K562 (cell line): Measurements from ENCODE around the gene PXK. TPM values are rescaled to one million over a fixed set of nuclear protein-coding genes. Genes with fewer than 3 reads are reported as not detected.
A peak's percentile ranks its signal among the peaks of the same experiment; 100 is the strongest.

Source experiments
- ATAC-seq: fragments of 200-7000 bp; cut with Tn5 transposase; 3 replicates; pipeline ENCODE4 v1.9.1; 2020; ENCODE audit warnings: moderate library complexity
- BruUV-seq: library from RNA; stranded (reverse); fragments of 400-500 nt; replicated peaks from 2 replicates; lab custom pipeline; 2021; lab: Mats Ljungman, UMichigan
- CTCF ChIA-PET: fragments of 300-600 bp; formaldehyde crosslinking; extraction: SDS; loops from one replicate; lab custom pipeline; 2021; ENCODE audit warnings: low intra/inter-chr PET ratio; lab: Yijun Ruan, JAX
- POLR2A ChIA-PET: fragments of 300-600, 350-650 bp; sonication (Branson Sonifier 250); formaldehyde crosslinking; extraction: SDS; loops from one replicate; lab custom pipeline; 2021; ENCODE audit warnings: antibody characterized with exemption, inconsistent platforms; lab: Yijun Ruan, JAX
- DNase-seq, 4 experiments: peaks; one replicate each; pipeline versions ENCODE4 v3.0.0 to v3.0.0-alpha.2; 2011 to 2018; ENCODE audit warnings: low spot score in 3 of 4, mixed read lengths in 3 of 4; ENCODE audit errors: extremely low read depth in 1 of 4
- FAIRE-seq: peaks from 2 replicates; lab custom pipeline; 2011; peaks lifted over from hg19 to GRCh38; lab: Jason Lieb, UNC
- H2AFZ ChIP-seq: 2 replicates; pipeline ENCODE4 v1.6.0; 2011; ENCODE audit warnings: low read depth, low read length, control low read depth, inconsistent platforms
- H3K27ac ChIP-seq: fragments of 200-600 bp; 3 replicates; pipeline ENCODE4 v1.8.0; 2011; ENCODE audit warnings: low read depth, mild to moderate bottlenecking, control low read depth, inconsistent platforms, low read length, moderate library complexity, mixed read lengths; ENCODE audit errors: extremely low read depth
- H3K27me3 ChIP-seq, 2 experiments: fragments of 300-600 bp in 1 of 2; 2 replicates in 1 of 2; 3 replicates in 1 of 2; pipeline versions ENCODE4 v1.6.0 to v1.8.0; 2011; ENCODE audit warnings: inconsistent platforms in 2 of 2, low read length in 2 of 2, mild to moderate bottlenecking in 1 of 2, mixed read lengths in 1 of 2, moderate library complexity in 1 of 2; ENCODE audit not compliant: control insufficient read depth in 2 of 2, insufficient read depth in 2 of 2
- H3K36me3 ChIP-seq: fragments of 300-600 bp; 3 replicates; pipeline ENCODE4 v1.8.0; 2011; ENCODE audit warnings: mild to moderate bottlenecking, low read length, inconsistent platforms; ENCODE audit not compliant: control insufficient read depth, insufficient read depth
- H3K4me1 ChIP-seq, 2 experiments: fragments of 200-600 bp in 1 of 2; replicated peaks in 1 of 2; 2 replicates in 1 of 2; 3 replicates in 1 of 2; pipeline versions ENCODE4 v1.5.1 to v1.8.0; 2011; ENCODE audit warnings: inconsistent platforms in 2 of 2, low read length in 2 of 2, mild to moderate bottlenecking in 1 of 2, mixed read lengths in 1 of 2, moderate library complexity in 1 of 2; ENCODE audit not compliant: control insufficient read depth in 2 of 2, insufficient read depth in 2 of 2
- H3K4me2 ChIP-seq: 2 replicates; pipeline ENCODE4 v1.6.1; 2011; ENCODE audit warnings: low read length, control low read depth, inconsistent platforms, mixed read lengths; ENCODE audit not compliant: insufficient read depth
- H3K4me3 ChIP-seq: fragments of 200-600 bp; sonication (generic), shearing (Covaris generic); 2 replicates; pipeline ENCODE4 v1.5.1; 2016; ENCODE audit warnings: control low read depth, inconsistent platforms
- H3K79me2 ChIP-seq: fragments of 200-600 bp; 3 replicates; pipeline ENCODE4 v1.8.0; 2011; ENCODE audit warnings: low read length, inconsistent platforms; ENCODE audit not compliant: control insufficient read depth, insufficient read depth
- H3K9ac ChIP-seq, 2 experiments: 2 replicates each; pipeline versions ENCODE4 v1.6.0 to v1.6.1; 2011; ENCODE audit warnings: low read depth in 2 of 2, low read length in 2 of 2, control low read depth in 1 of 2, inconsistent platforms in 1 of 2, mild to moderate bottlenecking in 1 of 2, mixed read lengths in 1 of 2; ENCODE audit not compliant: insufficient read depth in 1 of 2
- H3K9me1 ChIP-seq: one replicate; pipeline ENCODE4 v1.6.0; 2011; ENCODE audit warnings: inconsistent platforms, mild to moderate bottlenecking, low read length, moderate library complexity; ENCODE audit not compliant: control insufficient read depth, insufficient read depth
- H3K9me3 ChIP-seq: replicated peaks from 2 replicates; pipeline ENCODE4 v1.5.1; 2011; ENCODE audit warnings: low read depth, low read length, inconsistent platforms; ENCODE audit not compliant: control insufficient read depth, insufficient read depth
- H4K20me1 ChIP-seq: replicated peaks from 2 replicates; pipeline ENCODE4 v1.6.1; 2011; ENCODE audit warnings: low read length, inconsistent platforms, mixed read lengths; ENCODE audit not compliant: control insufficient read depth, insufficient read depth
- CBX8 ChIP-seq: fragments of 200-600 bp; sonication (generic); IDR thresholded peaks from 2 replicates; pipeline ENCODE4 v1.6.1; 2012; ENCODE audit warnings: borderline replicate concordance, mixed run types, low read depth, mild to moderate bottlenecking, moderate library complexity, mixed read lengths, low read length, control low read depth, inconsistent platforms; ENCODE audit not compliant: poor library complexity, severe bottlenecking; ENCODE audit errors: extremely low read depth
- HINFP ChIP-seq: fragments of 450-650 bp; conservative IDR thresholded peaks from 2 replicates; pipeline ENCODE4 v1.6.1; 2016; ENCODE audit warnings: missing genetic modification characterization, low read depth, mild to moderate bottlenecking, control low read depth, missing compliant biosample characterization
- KAT7 ChIP-seq: sonication (generic); formaldehyde crosslinking; IDR thresholded peaks from 2 replicates; pipeline ENCODE4 v1.8.0; 2022; ENCODE audit warnings: missing genetic modification reagents, mild to moderate bottlenecking, borderline replicate concordance
- MEF2D ChIP-seq: conservative IDR thresholded peaks from 2 replicates; pipeline ENCODE4 v1.6.1; 2016; ENCODE audit warnings: low read depth, missing genetic modification characterization, missing compliant biosample characterization
- MXI1 ChIP-seq: IDR thresholded peaks from 2 replicates; pipeline ENCODE4 v1.6.1; 2011; ENCODE audit warnings: low read depth, mild to moderate bottlenecking, improper control_type of control experiment, low read length
- PTBP1 ChIP-seq: fragments of 200-400 bp; formaldehyde crosslinking; IDR thresholded peaks from 2 replicates; pipeline ENCODE4 v1.6.1; 2017; ENCODE audit warnings: low read depth, low read length
- SOX6 ChIP-seq: fragments of 450-650 bp; IDR thresholded peaks from 2 replicates; pipeline ENCODE4 v1.6.1; 2014; ENCODE audit warnings: mild to moderate bottlenecking
- SRSF9 ChIP-seq: fragments of 200-400 bp; formaldehyde crosslinking; IDR thresholded peaks from 2 replicates; pipeline ENCODE4 v1.6.1; 2017; ENCODE audit warnings: low read depth, low read length, borderline replicate concordance
- VEZF1 ChIP-seq: fragments of 200-800 bp; sonication (Bioruptor generic); IDR thresholded peaks from 2 replicates; pipeline ENCODE4 v1.6.1; 2017; ENCODE audit warnings: missing genetic modification characterization, missing compliant biosample characterization
- ZNF277 ChIP-seq: fragments of 250-450 bp; sonication (Bioruptor Pico); IDR thresholded peaks from 2 replicates; pipeline ENCODE4 v1.8.0; 2022; ENCODE audit warnings: inconsistent platforms, mild to moderate bottlenecking, moderate library complexity, borderline replicate concordance
- ZSCAN29 ChIP-seq: fragments of 450-650 bp; IDR thresholded peaks from 2 replicates; pipeline ENCODE4 v1.6.1; 2017
- WGBS: fragments of 100-300 bp; shearing (Covaris generic); methylation state at CpG from one replicate; pipeline ENCODE4 v1.1.6; 2016; ENCODE audit warnings: low coverage, mixed read lengths; ENCODE audit not compliant: insufficient coverage; ENCODE audit errors: missing lambda C conversion rate; 5-methylcytosine and 5-hydroxymethylcytosine counted together
- in situ Hi-C: fragments of 300-500 bp; cut with MboI; formaldehyde crosslinking; loops from 4 replicates; pipeline ENCODE4 v1.15.0; 2018; ENCODE audit warnings: inconsistent platforms, mixed read lengths
- intact Hi-C: fragments of 100-400 bp; cut with micrococcal nuclease; formaldehyde crosslinking; loops from 2 replicates; pipeline ENCODE4 v1.14.2; 2022
- polyA plus RNA-seq, 8 experiments: library from polyadenylated mRNA; depleted of rRNA in 4 of 8; stranded (reverse) in 5 of 8; unstranded in 3 of 8; fragments of >200 nt; fragmentation: Nextera tagmentation in 2 of 8; fragmentation: Illumina TruSeq in 1 of 8; extraction: Ambion mirVana in 2 of 8; extraction: Trizol in 1 of 8; gene quantifications; 2 replicates each; pipeline versions ENCODE4 v1.2.1 to v1.2.3, GENCODE V29; 2011 to 2014; ENCODE audit warnings: inconsistent platforms in 1 of 8, missing spikeins in 1 of 8
- total RNA-seq, 7 experiments: library from RNA; depleted of rRNA in 6 of 7; stranded (reverse); fragments of >200 nt in 6 of 7; fragmentation: Illumina TruSeq in 2 of 7; extraction: Trizol in 2 of 7; gene quantifications; 2 replicates each; pipeline versions ENCODE4 v1.2.1 to v1.2.3, GENCODE V29; 2011 to 2021; ENCODE audit warnings: low replicate concordance in 1 of 7
- TF ChIP-seq, protein P1 (sequence below): sonication (generic); formaldehyde crosslinking; IDR thresholded peaks from 2 replicates; pipeline ENCODE4 v1.8.0; 2022; ENCODE audit warnings: mild to moderate bottlenecking, missing genetic modification reagents
- TF ChIP-seq, protein P2 (sequence below), 3 experiments: fragments of 200-800 bp in 1 of 3; sonication (Bioruptor generic) in 1 of 3; sonication (generic) in 1 of 3; formaldehyde crosslinking in 1 of 3; IDR thresholded peaks; 2 replicates each; pipeline versions ENCODE4 v1.6.1 to v1.8.0; 2016 to 2022; ENCODE audit warnings: mild to moderate bottlenecking in 2 of 3, missing compliant biosample characterization in 2 of 3, missing genetic modification characterization in 2 of 3, missing genetic modification reagents in 1 of 3

The PXK gene
- total and polyA plus RNA-seq, 9 of the 15 experiments (the other 6 are each of a cell fraction or from before 2014, with no cell fraction given): 3.3 to 19.9 (median 11.3) TPM

- no TSS peak for BruUV-seq
- Histone ChIP-seq H3K9me1 (no peaks in the 10 kb centered on the region), H2AFZ (no peak overlapping the region), H3K4me3 (no peak overlapping the region), H3K4me2 (no peak overlapping the region), H3K27me3 (no peaks in the 10 kb centered on the region), H3K36me3 (peaks cover 19% of the 10 kb centered on the region; the same call in 2 of the 3 replicates), H3K79me2 (no peaks in the 10 kb centered on the region), H3K9ac (no peak overlapping the region), H3K27ac (no peak overlapping the region), H3K4me1 (no peaks in the 10 kb centered on the region; a peak in 1 of 5 replicates), H3K9me3 (no peaks in the 10 kb centered on the region), H4K20me1 (no peaks in the 10 kb centered on the region)
- DNase-seq (peak in 2 of 4 experiments; percentile 12 to 17), FAIRE-seq (no peak), ATAC-seq (no peak)
- intact Hi-C loops (loop anchor here (5.0 kb wide), 1 partner anchor 212 kb away; no protein-coding TSS in a partner anchor), in situ Hi-C loops (loop anchor here (10.0 kb wide), 1 partner anchor 235 kb away; no protein-coding TSS in a partner anchor)
- POLR2A ChIA-PET: interaction anchor here (1.9 kb wide), 1 partner anchor 14 kb away, joined by 6 read pairs; the partner anchor contains the start of gene PDHB
- CTCF ChIA-PET: no interaction called here
- 69% methylated on average over 6 of the region's 7 CpGs for WGBS
- TF ChIP-seq HINFP: no peak
- no peak for TF ChIP-seq MEF2D (tag)
- no peak for TF ChIP-seq SOX6
- no peak for TF ChIP-seq PTBP1
- TF ChIP-seq, protein P1, sequence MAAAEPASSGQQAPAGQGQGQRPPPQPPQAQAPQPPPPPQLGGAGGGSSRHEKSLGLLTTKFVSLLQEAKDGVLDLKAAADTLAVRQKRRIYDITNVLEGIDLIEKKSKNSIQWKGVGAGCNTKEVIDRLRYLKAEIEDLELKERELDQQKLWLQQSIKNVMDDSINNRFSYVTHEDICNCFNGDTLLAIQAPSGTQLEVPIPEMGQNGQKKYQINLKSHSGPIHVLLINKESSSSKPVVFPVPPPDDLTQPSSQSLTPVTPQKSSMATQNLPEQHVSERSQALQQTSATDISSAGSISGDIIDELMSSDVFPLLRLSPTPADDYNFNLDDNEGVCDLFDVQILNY (CRISPR knock-in tag): no peak
- no peak for TF ChIP-seq SRSF9
- no peak for TF ChIP-seq VEZF1 (CRISPR knock-in tag)
- no peak for TF ChIP-seq MXI1
- TF ChIP-seq KAT7: no peak
- no peak for TF ChIP-seq ZSCAN29
- TF ChIP-seq, protein P2, sequence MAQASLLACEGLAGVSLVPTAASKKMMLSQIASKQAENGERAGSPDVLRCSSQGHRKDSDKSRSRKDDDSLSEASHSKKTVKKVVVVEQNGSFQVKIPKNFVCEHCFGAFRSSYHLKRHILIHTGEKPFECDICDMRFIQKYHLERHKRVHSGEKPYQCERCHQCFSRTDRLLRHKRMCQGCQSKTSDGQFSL (CRISPR knock-in tag; IDR thresholded peaks at IDR 0.05): no peak
- TF ChIP-seq, protein P2 (tag; IDR thresholded peaks at IDR 0.05): no peak
- no peak for TF ChIP-seq CBX8
- TF ChIP-seq ZNF277 (CRISPR knock-in tag): no peak
These were observed 87.3 kb downstream of the PXK start for GRCh38 chr3:58419780-58420507.
